A549 treated with Mapracorat at 1 μM for 4 hours (cell line): Measurements from ENCODE around the gene G6PC3. TPM values are rescaled to one million over a fixed set of nuclear protein-coding genes. Genes with fewer than 3 reads are reported as not detected.

Experiments used
- total RNA-seq: library from RNA; stranded (reverse); fragments of 200-300 nt; extraction: Qiagen RNA extraction; gene quantifications from 5 replicates; pipeline ENCODE4 v1.2.3, GENCODE V29; 2022

The G6PC3 gene, protein sequence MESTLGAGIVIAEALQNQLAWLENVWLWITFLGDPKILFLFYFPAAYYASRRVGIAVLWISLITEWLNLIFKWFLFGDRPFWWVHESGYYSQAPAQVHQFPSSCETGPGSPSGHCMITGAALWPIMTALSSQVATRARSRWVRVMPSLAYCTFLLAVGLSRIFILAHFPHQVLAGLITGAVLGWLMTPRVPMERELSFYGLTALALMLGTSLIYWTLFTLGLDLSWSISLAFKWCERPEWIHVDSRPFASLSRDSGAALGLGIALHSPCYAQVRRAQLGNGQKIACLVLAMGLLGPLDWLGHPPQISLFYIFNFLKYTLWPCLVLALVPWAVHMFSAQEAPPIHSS
- total RNA-seq, result 117 to 181 TPM (median 160 TPM) in 5 replicates

GRCh38 chr17:44070455-44071197 is at the start of gene G6PC3:
Gene G6PC3 (plus strand): TSS chr17:44070735. CDS start chr17:44070966, 231 bp downstream.

DNA sequence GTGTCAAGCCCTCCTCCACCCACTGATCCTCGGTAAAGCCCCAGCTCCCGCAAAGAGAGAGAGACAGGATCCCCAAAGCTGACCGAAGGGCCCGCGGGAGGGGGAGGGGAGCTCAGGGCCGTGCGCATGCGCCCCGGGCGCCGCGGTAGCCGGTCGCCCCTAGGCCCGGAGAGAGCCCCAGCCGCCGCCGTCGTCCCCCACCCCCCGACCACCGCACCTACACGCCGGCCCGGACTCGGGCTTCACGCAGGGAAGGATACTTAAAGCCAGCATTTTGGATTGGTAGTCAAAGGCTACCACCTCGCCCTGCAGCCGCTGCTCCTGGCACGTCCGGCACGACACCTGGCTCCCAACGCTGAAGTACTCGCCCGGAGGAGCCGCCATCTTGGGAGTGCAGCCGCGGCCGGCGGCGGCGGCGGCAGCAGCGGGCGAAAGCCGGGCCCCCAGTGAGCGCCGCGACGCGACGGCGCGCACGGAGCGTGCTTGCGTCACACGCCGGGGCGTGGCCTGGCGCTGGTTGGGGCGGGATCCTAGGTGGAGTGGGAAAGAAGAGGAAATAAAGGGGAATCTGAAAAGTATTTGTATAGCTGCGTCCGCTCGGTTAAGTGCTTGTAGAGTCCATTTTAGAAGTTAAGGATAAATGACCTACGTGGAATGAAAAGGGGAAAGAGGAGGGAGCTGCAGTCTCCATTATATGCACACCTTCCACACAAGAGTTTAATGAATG is 4.2 kb upstream of the G6PC3 start, which contains the start of gene LSM12:
Gene LSM12 (minus strand): TSS at position 468 of the 727 bp plus-strand sequence. CDS start 84 bp downstream, at position 384.

DNA sequence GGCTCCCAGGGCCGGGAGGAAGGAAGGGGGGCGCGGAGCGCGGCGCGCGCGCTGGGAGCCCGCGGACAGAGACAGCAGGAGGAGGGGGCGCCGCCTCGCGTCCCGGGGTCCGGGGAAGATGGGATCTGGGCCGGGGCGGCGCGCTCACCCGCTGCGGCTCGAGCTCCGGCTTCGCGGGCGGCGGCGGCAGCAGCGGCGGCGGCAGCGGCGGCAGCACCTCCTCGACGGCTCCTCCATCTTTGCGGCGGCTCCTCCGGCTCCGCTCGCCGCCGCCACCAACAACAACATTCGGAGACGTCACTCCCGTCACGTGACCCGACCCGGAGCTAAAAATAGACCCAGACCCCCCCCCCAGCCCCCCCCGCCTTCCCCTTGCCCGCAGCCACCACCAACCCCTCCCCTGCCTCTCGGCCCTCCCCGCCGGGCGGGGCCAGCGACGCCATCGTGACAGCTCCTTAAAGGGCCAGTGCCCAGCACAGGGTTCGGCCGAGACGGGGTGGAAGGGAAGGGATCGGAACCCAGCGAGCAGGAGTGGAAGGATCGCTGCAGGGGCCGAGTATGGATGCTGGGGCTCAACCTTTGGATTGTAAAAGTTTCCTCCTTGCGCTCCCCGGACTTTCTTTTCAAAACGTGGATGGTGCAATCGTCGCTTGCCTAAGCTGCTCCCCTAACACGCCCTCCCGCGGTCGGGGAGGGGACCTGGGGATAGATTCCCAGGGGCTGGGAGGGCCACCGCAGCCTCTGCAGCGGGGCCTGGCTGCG is 53.0 kb downstream of the G6PC3 start, which contains the start of gene HDAC5:
Gene HDAC5 (minus strand): TSS at position 286 of the 762 bp plus-strand sequence. CDS start 6,126 bp downstream, outside the sequence.

Other genes with a start within 250 kb of the G6PC3 start
- gene MPP3, start 237.6 kb upstream of the G6PC3 start, total RNA-seq, result 15.0 to 19.4 TPM (median 16.5 TPM) in 5 replicates
- gene CD300LG, start 223.6 kb upstream of the G6PC3 start, total RNA-seq, result not detected in 5 replicates
- 1.1 to 1.8 TPM (median 1.3 TPM) in 5 replicates for gene MPP2, start 163.2 kb upstream of the G6PC3 start, total RNA-seq
- gene PPY, start 128.3 kb upstream of the G6PC3 start, total RNA-seq, result not detected in 5 replicates
- gene PYY, start 116.8 kb upstream of the G6PC3 start, total RNA-seq, result not detected in 5 replicates
- gene NAGS, start 66.1 kb upstream of the G6PC3 start, total RNA-seq, result 0.77 to 1.5 TPM (median 1.1 TPM) in 5 replicates
- 25.1 to 33.0 TPM (median 30.8 TPM) in 5 replicates for gene TMEM101, start 55.8 kb upstream of the G6PC3 start, total RNA-seq
- 50.1 to 55.9 TPM (median 51.9 TPM) in 5 replicates for gene LSM12, start 4.1 kb upstream of the G6PC3 start, total RNA-seq
- gene HDAC5, start 52.9 kb downstream of the G6PC3 start, total RNA-seq, result 13.9 to 19.7 TPM (median 15.3 TPM) in 5 replicates
- gene HROB, start 71.2 kb downstream of the G6PC3 start, total RNA-seq, result 8.4 to 11.2 TPM (median 10.1 TPM) in 5 replicates
- 0.07 to 0.32 TPM (median 0.12 TPM) in 3 of 5 replicates, not detected in the others for gene ASB16, start 100.0 kb downstream of the G6PC3 start, total RNA-seq
- gene TMUB2, start 116.2 kb downstream of the G6PC3 start, total RNA-seq, result 36.2 to 44.7 TPM (median 43.5 TPM) in 5 replicates
- 49.9 to 70.2 TPM (median 66.3 TPM) in 5 replicates for gene ATXN7L3, start 129.1 kb downstream of the G6PC3 start, total RNA-seq
- 86.8 to 95.4 TPM (median 90.0 TPM) in 5 replicates for gene UBTF, start 148.9 kb downstream of the G6PC3 start, total RNA-seq
- gene SLC4A1, start 197.4 kb downstream of the G6PC3 start, total RNA-seq, result not detected in 5 replicates
- gene RUNDC3A, start 237.9 kb downstream of the G6PC3 start, total RNA-seq, result 0.74 to 1.1 TPM (median 0.83 TPM) in 5 replicates